Tibial nerve (tissue), 4 donors: ENCODE results near the gene TRIM60. TPM values are rescaled to one million over a fixed set of nuclear protein-coding genes. Genes with fewer than 3 reads are reported as not detected.
"Not testable (repeated sequence)": the region's sequence is repeated elsewhere in the genome, so short reads cannot be mapped to it uniquely, and the experiment has no call there.

Experiments
- DNase-seq, 2 donors: peaks; one replicate each; pipeline ENCODE4 v3.0.0-alpha.2; 2019; ENCODE audit warnings: low spot score in 2 of 2
- H3K27ac ChIP-seq, 4 donors: fragments of 200-600 bp; sonication (generic) in 3 of 4; one replicate each; pipeline ENCODE4 v1.5.1; 2017 to 2019; ENCODE audit warnings: mild to moderate bottlenecking in 1 of 4
- H3K27me3 ChIP-seq, 2 donors: fragments of 200-600 bp; sonication (generic) in 1 of 2; one replicate each; pipeline versions ENCODE4 v1.5.1 to v1.6.0; 2017 to 2019
- H3K36me3 ChIP-seq, 3 donors: fragments of 200-600 bp; sonication (generic); one replicate each; pipeline ENCODE4 v1.5.1; 2018 to 2019
- H3K4me1 ChIP-seq, 4 donors: fragments of 200-600 bp; sonication (generic) in 3 of 4; one replicate each; pipeline ENCODE4 v1.5.1; 2017 to 2019
- H3K4me3 ChIP-seq, 4 donors: fragments of 200-600 bp; sonication (generic) in 3 of 4; one replicate each; pipeline ENCODE4 v1.5.1; 2017 to 2019; ENCODE audit warnings: mild to moderate bottlenecking in 1 of 4, moderate library complexity in 1 of 4
- H3K9me3 ChIP-seq, 4 donors: fragments of 200-600 bp; sonication (generic) in 3 of 4; one replicate each; pipeline ENCODE4 v1.5.1; 2017 to 2019
- CTCF ChIP-seq, 5 experiments: fragments of 200-600 bp in 3 of 5; fragments of 450-650 bp in 2 of 5; sonication (generic) in 3 of 5; IDR thresholded peaks; one replicate each; pipeline ENCODE4 v1.5.1; 2016 to 2019; ENCODE audit warnings: antibody characterized with exemption in 5 of 5, mild to moderate bottlenecking in 3 of 5, moderate library complexity in 2 of 5
- EP300 ChIP-seq, 2 donors: sonication (generic); formaldehyde crosslinking; IDR thresholded peaks; one replicate each; pipeline ENCODE4 v1.6.1; 2017; ENCODE audit warnings: antibody characterized with exemption in 2 of 2, mild to moderate bottlenecking in 1 of 2
- POLR2A ChIP-seq, 2 donors: fragments of 450-650 bp; IDR thresholded peaks; one replicate each; pipeline ENCODE4 v1.6.1; 2017; ENCODE audit warnings: antibody characterized with exemption in 2 of 2, mild to moderate bottlenecking in 2 of 2, moderate library complexity in 2 of 2
- WGBS, 2 donors: methylation state at CpG; one replicate each; pipeline ENCODE4 v1.1.5; 2018; 5-methylcytosine and 5-hydroxymethylcytosine counted together
- small RNA-seq: library from RNA; depleted of rRNA; stranded (forward); fragments of <200 nt; gene quantifications from one replicate; pipeline ENCODE3, GENCODE V24; 2016
- total RNA-seq, 4 donors: library from RNA; depleted of rRNA; stranded (reverse); fragments of >200 nt; gene quantifications; one replicate each; pipeline ENCODE4 v1.1.0, GENCODE V29; 2016

The TRIM60 gene
- total RNA-seq, 4 donors from 2014 or later, result 0.90 TPM; not detected in 3

GRCh38 chr4:165077034-165077578 lies 45.3 kb downstream of the TRIM60 start:
- Histone ChIP-seq H3K27me3 (no peaks in the 10 kb centered on the region), H3K4me1 (no peaks in the 10 kb centered on the region), H3K4me3 (no peak overlapping the region), H3K27ac (no peak overlapping the region), H3K36me3 (peaks cover 0 to 62% (median 6%) of the 10 kb centered on the region in 3 donors), H3K9me3 (no peaks in the 10 kb centered on the region)
- TF ChIP-seq POLR2A (IDR thresholded peaks at IDR 0.05) (no peak), CTCF (IDR thresholded peaks at IDR 0.05) (no peak), EP300 (IDR thresholded peaks at IDR 0.05) (no peak)
- 89 to 93% methylated on average over 5 of the region's 5 CpGs for WGBS, 2 donors
- no peak for DNase-seq

DNA sequence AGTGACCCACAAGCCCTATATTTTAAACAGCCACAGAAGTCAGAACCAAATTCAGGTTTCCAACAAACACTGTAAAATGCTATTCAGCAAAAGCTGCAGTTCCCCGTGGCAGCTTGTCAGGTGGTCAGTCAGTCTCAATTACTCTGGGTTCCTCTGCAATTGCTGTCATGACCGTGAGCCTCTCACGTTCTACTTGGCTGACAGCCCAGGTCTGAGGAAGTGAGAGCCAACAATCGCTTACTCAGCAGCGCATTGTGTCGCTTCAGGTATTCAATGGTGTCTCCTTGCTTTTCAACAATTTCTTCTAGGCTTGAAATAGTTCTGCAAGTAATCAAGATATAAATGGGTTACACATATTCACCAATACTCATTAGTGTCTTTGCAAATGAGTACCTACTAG lies 47.7 kb downstream of the TRIM60 start:
- no peak for DNase-seq
- H3K4me1 ChIP-seq, result no peaks in the 10 kb centered on the region

GRCh38 chr4:165084787-165085186 lies 53.0 kb downstream of the TRIM60 start:
- WGBS, 2 donors, result 97 to 98% methylated on average over 7 of the region's 7 CpGs

More for the DNA sequence above, 47.7 kb downstream of the TRIM60 start:
- WGBS, 2 donors, result 33 to 34% methylated on average over 6 of the region's 6 CpGs
- H3K9me3 ChIP-seq, result no peaks in the 10 kb centered on the region
- no peak overlapping the region for H3K4me3 ChIP-seq
- TF ChIP-seq CTCF (IDR thresholded peaks at IDR 0.05) (no peak), EP300 (IDR thresholded peaks at IDR 0.05) (no peak), POLR2A (IDR thresholded peaks at IDR 0.05) (no peak)
- H3K27me3 ChIP-seq, result no peaks in the 10 kb centered on the region
- H3K36me3 ChIP-seq, result peaks cover under 1 to 67% (median 6%) of the 10 kb centered on the region in 3 donors
- H3K27ac ChIP-seq, result no peak overlapping the region

GRCh38 chr4:165085946-165086345 lies 54.1 kb downstream of the TRIM60 start:
- H3K4me1 ChIP-seq, result no peaks in the 10 kb centered on the region
- no peak overlapping the region for H3K27ac ChIP-seq
- H3K36me3 ChIP-seq, result peaks cover 2 to 72% (median 3%) of the 10 kb centered on the region in 3 donors
- no peaks in the 10 kb centered on the region for H3K27me3 ChIP-seq
- H3K9me3 ChIP-seq, result no peaks in the 10 kb centered on the region
- 94 to 97% methylated on average over 2 of the region's 2 CpGs for WGBS, 2 donors
- DNase-seq, result no peak
- no peak overlapping the region for H3K4me3 ChIP-seq
- TF ChIP-seq POLR2A (IDR thresholded peaks at IDR 0.05) (no peak), EP300 (IDR thresholded peaks at IDR 0.05) (no peak), CTCF (IDR thresholded peaks at IDR 0.05) (no peak)

More at GRCh38 chr4:165084787-165085186, 53.0 kb downstream of the TRIM60 start:
- DNase-seq, H3K4me1 ChIP-seq, H3K4me3 ChIP-seq, H3K27ac ChIP-seq, H3K9me3 ChIP-seq, H3K27me3 ChIP-seq: not testable (repeated sequence)
- peaks cover 3 to 66% (median 6%) of the 10 kb centered on the region in 3 donors for H3K36me3 ChIP-seq

GRCh38 chr4:165088366-165088765 lies 56.6 kb downstream of the TRIM60 start:
- no peak for DNase-seq
- TF ChIP-seq CTCF (IDR thresholded peaks at IDR 0.05), result no peak
- TF ChIP-seq EP300 (IDR thresholded peaks at IDR 0.05), result no peak
- no peak for TF ChIP-seq POLR2A (IDR thresholded peaks at IDR 0.05)
- Histone ChIP-seq H3K4me1 (no peaks in the 10 kb centered on the region), H3K36me3 (peaks cover 0 to 91% (median 3%) of the 10 kb centered on the region in 3 donors), H3K9me3 (no peaks in the 10 kb centered on the region), H3K27ac (no peak overlapping the region), H3K27me3 (no peaks in the 10 kb centered on the region), H3K4me3 (no peak overlapping the region)
- WGBS, 2 donors, result 84 to 94% methylated on average over 3 of the region's 3 CpGs

Small RNA genes within 50 kb of the gene (small RNA-seq; reads per million reads assigned to genes)
- gene AC106872.12, result not detected

Other genes starting within 250 kb of the TRIM60 start
- gene APELA, start 154.8 kb upstream of the TRIM60 start, total RNA-seq, result not detected
- gene TRIM61, start 54.3 kb upstream of the TRIM60 start, total RNA-seq, result 1 to 10 TPM in 1 of 4 donors, not detected in 3; 1.0 TPM
- gene TRIM75, start 21.9 kb downstream of the TRIM60 start, total RNA-seq, result not detected
- 10 to 100 TPM; 15.6 to 32.4 (median 20.4) TPM for gene TMEM192, start 80.9 kb downstream of the TRIM60 start, total RNA-seq
- gene KLHL2, start 175.6 kb downstream of the TRIM60 start, total RNA-seq, result 10 to 100 TPM; 18.0 to 26.7 (median 23.8) TPM